ENCODE results near the gene TOPBP1. TPM values are rescaled to one million over a fixed set of nuclear protein-coding genes. Genes with fewer than 3 reads are reported as not detected.

The TOPBP1 gene
- total and polyA plus RNA-seq, 2 experiments from 2014 or later: 15.8 to 42.2 TPM

- TF ChIP-seq ETS1 (IDR thresholded peaks at IDR 0.05) (no peak), ZNF331 (CRISPR knock-in tag; IDR thresholded peaks at IDR 0.05; ENCODE audit: low read depth) (no peak), REST (IDR thresholded peaks at IDR 0.05; ENCODE audit: unreplicated experiment) (no peak), EZH2 (IDR thresholded peaks at IDR 0.05; ENCODE audit: low read depth, unreplicated experiment) (no peak), CTCF (conservative IDR thresholded peaks at IDR 0.05; ENCODE audit: low read depth in 2 of 2) (no peak), JUNB (IDR thresholded peaks at IDR 0.05; ENCODE audit: unreplicated experiment) (no peak), NANOG (IDR thresholded peaks at IDR 0.05; ENCODE audit: borderline replicate concordance) (no peak), POLR2AphosphoS5 (IDR thresholded peaks at IDR 0.05; ENCODE audit: low read depth) (no peak)
Observed at GRCh38 chr3:133583396-133583795, 78.3 kb downstream of the TOPBP1 start (continued).

- Histone ChIP-seq H3K27ac (ENCODE audit: low read depth) (peak overlapping the region; percentile 17; the same call in 1 of the 2 replicates), H3K4me1 (ENCODE audit: insufficient read depth) (peaks cover 12% of the 10 kb centered on the region), H3K36me3 (ENCODE audit: insufficient read depth) (peaks cover 65% of the 10 kb centered on the region), H3K4me2 (no peak overlapping the region), H4K20me1 (replicated peaks; ENCODE audit: insufficient read depth) (peaks cover 80% of the 10 kb centered on the region), H3K79me2 (replicated peaks; ENCODE audit: insufficient read depth) (peaks cover 95% of the 10 kb centered on the region), H3F3A (replicated peaks; ENCODE audit: low read depth) (no peaks in the 10 kb centered on the region), H3K27me3 (ENCODE audit: insufficient read depth) (no peaks in the 10 kb centered on the region), H2AFZ (no peak overlapping the region), H3K4me3 (no peak overlapping the region), H3K9me2 (ENCODE audit: insufficient read depth) (no peaks in the 10 kb centered on the region)
- Mint-ChIP-seq H3K9me3 (no peaks in the 10 kb centered on the region), H3K27ac (no peak overlapping the region), H3K27me3 (ENCODE audit: insufficient read depth, low read depth, poor library complexity) (no peaks in the 10 kb centered on the region), H3K4me1 (peaks cover 18% of the 10 kb centered on the region), H3K4me3 (no peak overlapping the region), H3K36me3 (ENCODE audit: low read depth) (peaks cover 83% of the 10 kb centered on the region)
- ATAC-seq (peak; percentile 47), DNase-seq (ENCODE audit: low spot score) (peak; percentile 64)
- TF ChIP-seq ZNF331 (CRISPR knock-in tag; IDR thresholded peaks at IDR 0.05; ENCODE audit: low read depth) (no peak), EZH2 (IDR thresholded peaks at IDR 0.05; ENCODE audit: low read depth, unreplicated experiment) (no peak), ZNF462 (CRISPR knock-in tag; IDR thresholded peaks at IDR 0.05) (no peak), CREB1 (CRISPR knock-in tag; IDR thresholded peaks at IDR 0.05; ENCODE audit: low read depth) (no peak)
Observed at GRCh38 chr3:133578548-133579191, 83.1 kb downstream of the TOPBP1 start.
